Neural progenitor cell (in vitro differentiated cells): ENCODE results near the gene LIMD2. TPM values are rescaled to one million over a fixed set of nuclear protein-coding genes. Genes with fewer than 3 reads are reported as not detected.
A peak's percentile ranks its signal among the peaks of the same experiment; 100 is the strongest.
"Not testable (repeated sequence)": the region's sequence is repeated elsewhere in the genome, so short reads cannot be mapped to it uniquely, and the experiment has no call there.

Experiments
- DNase-seq: peaks from one replicate; pipeline ENCODE4 v3.0.0-alpha.2; 2016; ENCODE audit warnings: low spot score
- H2AFZ ChIP-seq: fragments of 200-600 bp; sonication (generic); replicated peaks from 2 replicates; pipeline ENCODE4 v1.6.1; 2016; ENCODE audit warnings: antibody characterized with exemption
- H3F3A ChIP-seq: fragments of 200-600 bp; sonication (generic); 2 replicates; pipeline ENCODE4 v1.6.1; 2016; ENCODE audit warnings: antibody characterized with exemption, low read depth
- H3K27ac ChIP-seq: fragments of 200-600 bp; sonication (generic); 2 replicates; pipeline ENCODE4 v1.5.1; 2016; ENCODE audit warnings: mild to moderate bottlenecking
- H3K27me3 ChIP-seq: fragments of 200-600 bp; sonication (generic); 2 replicates; pipeline ENCODE4 v1.6.1; 2016; ENCODE audit warnings: mild to moderate bottlenecking, moderate library complexity
- H3K36me3 ChIP-seq: fragments of 200-600 bp; sonication (generic); 2 replicates; pipeline ENCODE4 v1.5.1; 2016
- H3K4me1 ChIP-seq: fragments of 200-600 bp; sonication (generic); 2 replicates; pipeline ENCODE4 v1.6.1; 2016; ENCODE audit warnings: mixed run types
- H3K4me2 ChIP-seq: fragments of 200-600 bp; sonication (generic); 2 replicates; pipeline ENCODE4 v1.6.1; 2016
- H3K4me3 ChIP-seq: fragments of 200-600 bp; sonication (generic); 2 replicates; pipeline ENCODE4 v1.5.1; 2016
- H3K79me2 ChIP-seq: fragments of 200-600 bp; sonication (generic); 2 replicates; pipeline ENCODE4 v1.6.1; 2016; ENCODE audit warnings: low read depth
- H3K9ac ChIP-seq: fragments of 200-600 bp; sonication (generic); 2 replicates; pipeline ENCODE4 v1.6.1; 2016
- H3K9me3 ChIP-seq: fragments of 200-600 bp; sonication (generic); 2 replicates; pipeline ENCODE4 v1.5.1; 2016; ENCODE audit warnings: low read depth
- H4K20me1 ChIP-seq: fragments of 200-600 bp; sonication (generic); 2 replicates; pipeline ENCODE4 v1.6.1; 2016; ENCODE audit warnings: low read depth
- H3K27ac Mint-ChIP-seq: 3 replicates; pipeline ENCODE4 v1.8.0; 2021; ENCODE audit warnings: mixed read lengths
- H3K27me3 Mint-ChIP-seq: 2 replicates; pipeline ENCODE4 v1.8.0; 2022; ENCODE audit warnings: low read depth, mild to moderate bottlenecking, inconsistent platforms, moderate library complexity, mixed read lengths; ENCODE audit not compliant: insufficient read depth
- H3K36me3 Mint-ChIP-seq: 3 replicates; pipeline ENCODE4 v1.8.0; 2021; ENCODE audit warnings: mixed read lengths
- H3K4me1 Mint-ChIP-seq: 3 replicates; pipeline ENCODE4 v1.8.0; 2021; ENCODE audit warnings: mixed read lengths
- H3K4me3 Mint-ChIP-seq: 3 replicates; pipeline ENCODE4 v1.8.0; 2021; ENCODE audit warnings: mild to moderate bottlenecking, moderate library complexity, mixed read lengths
- H3K9me3 Mint-ChIP-seq: 3 replicates; pipeline ENCODE4 v1.8.0; 2020; ENCODE audit warnings: mixed read lengths
- CTCF ChIP-seq: fragments of 200-600 bp; sonication (generic); IDR thresholded peaks from 2 replicates; pipeline ENCODE4 v1.5.1; 2017; ENCODE audit warnings: antibody characterized with exemption, mild to moderate bottlenecking
- EZH2 ChIP-seq: fragments of 200-600 bp; sonication (generic); IDR thresholded peaks from 2 replicates; pipeline ENCODE4 v1.6.1; 2017; ENCODE audit warnings: antibody characterized with exemption, mild to moderate bottlenecking, moderate library complexity
- EZH2phosphoT487 ChIP-seq: fragments of 200-600 bp; sonication (generic); IDR thresholded peaks from 2 replicates; pipeline ENCODE4 v1.6.1; 2017; ENCODE audit warnings: antibody characterized with exemption
- total RNA-seq: library from RNA; depleted of rRNA; stranded (reverse); fragments of >200 nt; gene quantifications from 2 replicates; pipeline ENCODE4 v1.2.3, GENCODE V29; 2015; ENCODE audit warnings: low replicate concordance

The LIMD2 gene
- total RNA-seq, 1 donor from 2014 or later, result 7.0 TPM

GRCh38 chr17:63740464-63741142, 40.7 kb upstream of the LIMD2 start:
- Mint-ChIP-seq H3K4me3 (peak overlapping the region; percentile 99), H3K9me3 (no peaks in the 10 kb centered on the region), H3K4me1 (peaks cover 14% of the 10 kb centered on the region), H3K36me3 (peaks cover 3% of the 10 kb centered on the region), H3K27ac (peak overlapping the region; percentile 82), H3K27me3 (peaks cover 3% of the 10 kb centered on the region)
- H2AFZ ChIP-seq, result peak overlapping the region; percentile 78
- H3K27me3 ChIP-seq, result no peaks in the 10 kb centered on the region
- H3K4me2 ChIP-seq, result peak overlapping the region; percentile 89
- peak overlapping the region; percentile 85 for H3K4me3 ChIP-seq
- H3K27ac ChIP-seq, result no peak overlapping the region
- peaks cover 6% of the 10 kb centered on the region for H3K4me1 ChIP-seq
- H3K9ac ChIP-seq, result peak overlapping the region; percentile 71
- H3F3A ChIP-seq, result peaks cover 44% of the 10 kb centered on the region
- no peak for DNase-seq
- peaks cover 9% of the 10 kb centered on the region for H4K20me1 ChIP-seq
- no peaks in the 10 kb centered on the region for H3K36me3 ChIP-seq
- peaks cover 40% of the 10 kb centered on the region for H3K79me2 ChIP-seq
- H3K9me3 ChIP-seq, result no peaks in the 10 kb centered on the region
- no peak for TF ChIP-seq CTCF
- TF ChIP-seq EZH2phosphoT487, result no peak
- TF ChIP-seq EZH2, result no peak

- peaks cover 2% of the 10 kb centered on the region for H3K36me3 Mint-ChIP-seq
- peaks cover 34% of the 10 kb centered on the region for H3K79me2 ChIP-seq
- no peak overlapping the region for H3K4me3 ChIP-seq
- H3K9me3 ChIP-seq, result no peaks in the 10 kb centered on the region
- H3K27me3 Mint-ChIP-seq, result no peaks in the 10 kb centered on the region
- peaks cover 2% of the 10 kb centered on the region for H3F3A ChIP-seq
- TF ChIP-seq EZH2 (no peak), CTCF (no peak), EZH2phosphoT487 (no peak)
- H3K4me2 ChIP-seq, result no peak overlapping the region
- H3K9ac ChIP-seq, result no peak overlapping the region
- H3K27me3 ChIP-seq, result no peaks in the 10 kb centered on the region
- H3K27ac ChIP-seq, result no peak overlapping the region
- H3K36me3 ChIP-seq, result no peaks in the 10 kb centered on the region
- no peak overlapping the region for H3K4me3 Mint-ChIP-seq
- no peaks in the 10 kb centered on the region for H3K9me3 Mint-ChIP-seq
- peaks cover 3% of the 10 kb centered on the region for H3K4me1 Mint-ChIP-seq
- H4K20me1 ChIP-seq, result peaks cover 12% of the 10 kb centered on the region
- peaks cover 6% of the 10 kb centered on the region for H3K4me1 ChIP-seq
- DNase-seq, result no peak
- H2AFZ ChIP-seq, result no peak overlapping the region
- no peak overlapping the region for H3K27ac Mint-ChIP-seq
Observed at GRCh38 chr17:63735691-63736090, 35.8 kb upstream of the LIMD2 start.

GRCh38 chr17:63722403-63722802, 22.5 kb upstream of the LIMD2 start:
- H2AFZ ChIP-seq, result no peak overlapping the region
- TF ChIP-seq EZH2phosphoT487, result no peak
- no peak for TF ChIP-seq CTCF
- no peak for TF ChIP-seq EZH2
- Mint-ChIP-seq H3K36me3 (peaks cover 5% of the 10 kb centered on the region), H3K27me3 (no peaks in the 10 kb centered on the region), H3K9me3 (no peaks in the 10 kb centered on the region), H3K27ac (no peak overlapping the region), H3K4me1 (no peaks in the 10 kb centered on the region), H3K4me3 (no peak overlapping the region)
- DNase-seq, result no peak
- H3K27ac ChIP-seq, result no peak overlapping the region
- H3K27me3 ChIP-seq, result no peaks in the 10 kb centered on the region
- peak overlapping the region; percentile 12 for H3K9ac ChIP-seq
- no peaks in the 10 kb centered on the region for H3K36me3 ChIP-seq
- H3K79me2 ChIP-seq, result no peaks in the 10 kb centered on the region
- no peaks in the 10 kb centered on the region for H4K20me1 ChIP-seq
- H3K4me3 ChIP-seq, result no peak overlapping the region
- no peaks in the 10 kb centered on the region for H3F3A ChIP-seq
- H3K4me1 ChIP-seq, result no peaks in the 10 kb centered on the region
- H3K9me3 ChIP-seq, result no peaks in the 10 kb centered on the region
- H3K4me2 ChIP-seq, result no peak overlapping the region

DNA sequence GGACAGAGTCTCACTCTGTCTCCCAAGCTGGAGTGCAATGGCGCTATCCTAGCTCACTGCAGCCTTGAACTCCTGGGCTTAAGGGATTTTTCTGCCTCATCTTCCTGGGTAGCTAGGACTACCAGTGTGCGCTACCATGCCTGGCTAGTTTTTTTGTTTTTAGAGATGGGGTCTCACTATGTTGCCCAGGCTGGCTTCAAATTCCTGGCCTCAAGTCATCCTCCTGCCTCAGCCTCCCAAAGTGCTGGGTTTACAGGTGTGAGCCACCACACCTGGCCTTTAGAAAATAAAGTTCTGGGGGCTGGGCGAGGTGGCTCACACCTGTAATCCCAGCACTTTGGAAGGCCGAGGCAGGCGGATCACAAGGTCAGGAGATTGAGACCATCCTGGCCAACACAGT, 20.3 kb upstream of the LIMD2 start:
- H3K4me2 ChIP-seq, H3K4me3 ChIP-seq, H3K4me1 Mint-ChIP-seq, H3K36me3 Mint-ChIP-seq, H3K27ac Mint-ChIP-seq, H3F3A ChIP-seq, H3K27me3 ChIP-seq, H3K4me3 Mint-ChIP-seq, H3K79me2 ChIP-seq, H3K9ac ChIP-seq, H3K27me3 Mint-ChIP-seq, H3K9me3 ChIP-seq, H2AFZ ChIP-seq, H3K27ac ChIP-seq, H3K4me1 ChIP-seq, H3K9me3 Mint-ChIP-seq, H3K36me3 ChIP-seq, H4K20me1 ChIP-seq, DNase-seq: not testable (repeated sequence)
